Measurements from ENCODE around the gene TET1.

DNA sequence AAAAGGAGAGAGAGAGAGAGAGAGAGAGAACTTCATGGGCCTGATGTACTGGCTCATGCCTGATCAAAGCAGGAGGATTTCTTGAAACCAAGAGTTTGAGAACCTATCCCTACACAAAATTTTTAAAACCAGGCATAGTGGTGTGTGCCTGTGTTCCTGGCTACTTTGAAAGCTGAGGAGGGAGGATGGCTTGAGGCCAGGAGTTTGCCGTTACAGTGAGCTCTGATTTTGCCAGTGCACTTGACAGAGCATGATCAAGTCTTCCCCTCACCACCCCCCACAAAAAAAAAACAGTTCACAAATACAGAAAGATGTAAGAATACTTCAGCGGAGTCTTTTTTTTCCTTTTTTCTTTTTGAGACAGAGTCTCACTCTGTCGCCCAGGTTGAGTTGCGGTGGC, 108.8 kb downstream of the TET1 start:
- TF ChIP-seq, protein P1, sequence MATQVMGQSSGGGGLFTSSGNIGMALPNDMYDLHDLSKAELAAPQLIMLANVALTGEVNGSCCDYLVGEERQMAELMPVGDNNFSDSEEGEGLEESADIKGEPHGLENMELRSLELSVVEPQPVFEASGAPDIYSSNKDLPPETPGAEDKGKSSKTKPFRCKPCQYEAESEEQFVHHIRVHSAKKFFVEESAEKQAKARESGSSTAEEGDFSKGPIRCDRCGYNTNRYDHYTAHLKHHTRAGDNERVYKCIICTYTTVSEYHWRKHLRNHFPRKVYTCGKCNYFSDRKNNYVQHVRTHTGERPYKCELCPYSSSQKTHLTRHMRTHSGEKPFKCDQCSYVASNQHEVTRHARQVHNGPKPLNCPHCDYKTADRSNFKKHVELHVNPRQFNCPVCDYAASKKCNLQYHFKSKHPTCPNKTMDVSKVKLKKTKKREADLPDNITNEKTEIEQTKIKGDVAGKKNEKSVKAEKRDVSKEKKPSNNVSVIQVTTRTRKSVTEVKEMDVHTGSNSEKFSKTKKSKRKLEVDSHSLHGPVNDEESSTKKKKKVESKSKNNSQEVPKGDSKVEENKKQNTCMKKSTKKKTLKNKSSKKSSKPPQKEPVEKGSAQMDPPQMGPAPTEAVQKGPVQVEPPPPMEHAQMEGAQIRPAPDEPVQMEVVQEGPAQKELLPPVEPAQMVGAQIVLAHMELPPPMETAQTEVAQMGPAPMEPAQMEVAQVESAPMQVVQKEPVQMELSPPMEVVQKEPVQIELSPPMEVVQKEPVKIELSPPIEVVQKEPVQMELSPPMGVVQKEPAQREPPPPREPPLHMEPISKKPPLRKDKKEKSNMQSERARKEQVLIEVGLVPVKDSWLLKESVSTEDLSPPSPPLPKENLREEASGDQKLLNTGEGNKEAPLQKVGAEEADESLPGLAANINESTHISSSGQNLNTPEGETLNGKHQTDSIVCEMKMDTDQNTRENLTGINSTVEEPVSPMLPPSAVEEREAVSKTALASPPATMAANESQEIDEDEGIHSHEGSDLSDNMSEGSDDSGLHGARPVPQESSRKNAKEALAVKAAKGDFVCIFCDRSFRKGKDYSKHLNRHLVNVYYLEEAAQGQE (IDR thresholded peaks at IDR 0.05; ENCODE audit: insufficient replicate concordance, low read depth), result no peak
- no peak for TF ChIP-seq GABPA (IDR thresholded peaks at IDR 0.05; ENCODE audit: low read depth)

All from HL-60 (cell line).